ENCODE measurements around the gene ATP10A. TPM values are rescaled to one million over a fixed set of nuclear protein-coding genes. Genes with fewer than 3 reads are reported as not detected.

ATP10A gene
- total and polyA plus RNA-seq, 2 of the 8 experiments (the other 6 are each of a cell fraction or from before 2014, with no cell fraction given) = 2.0 to 2.8 TPM

GRCh38 chr15:25641762-25642161 lies 221.4 kb downstream of the ATP10A start:
- Histone ChIP-seq H3K27ac (ENCODE audit: low read depth, low read length) (no peak overlapping the region), H3K9ac (replicated peaks in 1 of 4; ENCODE audit: extremely low read depth in 1 of 4, low read depth in 3 of 4, low read length in 3 of 4) (no peak overlapping the region), H3K23ac (ENCODE audit: insufficient read length) (no peak overlapping the region), H2AFZ (ENCODE audit: low read length) (no peak overlapping the region), H4K8ac (ENCODE audit: extremely low read depth, insufficient read depth, low read length) (no peak overlapping the region), H3K9me3 (ENCODE audit: insufficient read depth in 2 of 2, low read depth in 1 of 2, low read length in 1 of 2) (no peaks in the 10 kb centered on the region), H4K91ac (replicated peaks; ENCODE audit: insufficient read length, low read length) (no peak overlapping the region), H3K79me2 (ENCODE audit: control insufficient read depth in 1 of 2, insufficient read depth in 2 of 2, low read length in 2 of 2) (no peaks in the 10 kb centered on the region), H2BK120ac (replicated peaks; ENCODE audit: low read depth, low read length) (no peak overlapping the region), H3K4ac (replicated peaks; ENCODE audit: insufficient read length, low read depth, low read length) (no peak overlapping the region), H3K23me2 (ENCODE audit: low read depth, low read length) (0 out of 2 replicates have a peak, but pooled peaks cover 2% of the 10 kb centered on the region), H3K4me3 (ENCODE audit: extremely low read depth in 1 of 4, insufficient read depth in 2 of 4, low read depth in 3 of 4, low read length in 4 of 4) (no peak overlapping the region), H2BK5ac (ENCODE audit: low read depth, low read length) (no peak overlapping the region), H3K14ac (ENCODE audit: insufficient read length) (no peak overlapping the region), H3K18ac (ENCODE audit: extremely low read depth, low read length) (no peak overlapping the region), H2BK20ac (ENCODE audit: low read length) (no peak overlapping the region), H3K36me3 (ENCODE audit: control insufficient read depth in 2 of 4, insufficient read depth in 4 of 4, low read length in 3 of 4) (no peaks in the 10 kb centered on the region), H3K4me2 (ENCODE audit: insufficient read depth in 1 of 2, low read depth in 2 of 2, low read length in 2 of 2) (no peak overlapping the region), H3K79me1 (ENCODE audit: low read depth, low read length) (no peaks in the 10 kb centered on the region), H3K56ac (replicated peaks; ENCODE audit: insufficient read length, low read depth, low read length) (no peak overlapping the region), H3K27me3 (replicated peaks in 1 of 4; ENCODE audit: control insufficient read depth in 3 of 4, extremely low read depth in 1 of 4, insufficient read depth in 3 of 4, low read length in 3 of 4) (peaks cover 35 to 71% (median 65%) of the 10 kb centered on the region in 4 experiments), H2BK12ac (ENCODE audit: low read depth, low read length) (no peak overlapping the region), H2AK5ac (ENCODE audit: low read depth, low read length) (no peak overlapping the region), H4K20me1 (replicated peaks in 1 of 2; ENCODE audit: control insufficient read depth in 1 of 2, insufficient read depth in 2 of 2, low read length in 2 of 2) (peaks cover 0 to 2% of the 10 kb centered on the region in 2 experiments), H3K4me1 (replicated peaks in 1 of 4; ENCODE audit: control insufficient read depth in 3 of 4, insufficient read depth in 4 of 4, low read length in 3 of 4) (peaks cover 0 to 18% (median 8%) of the 10 kb centered on the region in 4 experiments), H2BK15ac (ENCODE audit: low read length) (no peak overlapping the region), H4K5ac (ENCODE audit: insufficient read length, low read depth, low read length) (no peak overlapping the region)
- 85% methylated on average over 6 of the region's 6 CpGs; no CpG with 5 or more reads in 1 of the 2 experiments for WGBS, 2 experiments (ENCODE audit: extremely low coverage in 1 of 2, insufficient coverage in 1 of 2, insufficient read length in 1 of 2, insufficient replicate concordance in 2 of 2, low coverage in 1 of 2, low lambda C conversion rate in 2 of 2, missing lambda C conversion rate in 1 of 2)
- CTCF ChIA-PET (ENCODE audit: partially characterized antibody) = interaction anchor here (1.4 to 2.2 kb wide), 5 partner anchors 9 to 133 kb away, joined by 3 to 8 read pairs (median 5); no protein-coding TSS in a partner anchor
- no peak for TF ChIP-seq KDM1A (IDR thresholded peaks at IDR 0.05; ENCODE audit: borderline replicate concordance, low read length)
- no peak for TF ChIP-seq TBP (IDR thresholded peaks at IDR 0.05; ENCODE audit: low read depth, low read length)
- TF ChIP-seq ATF2 (IDR thresholded peaks at IDR 0.05; ENCODE audit: low read length) = no peak
- TF ChIP-seq CBX8 (IDR thresholded peaks at IDR 0.05; ENCODE audit: borderline replicate concordance, low read depth, low read length) = no peak
- no peak for TF ChIP-seq E2F6 (IDR thresholded peaks at IDR 0.05)
- no peak for TF ChIP-seq BCL11A (IDR thresholded peaks at IDR 0.05; ENCODE audit: low read depth in 2 of 2, low read length in 2 of 2)
- DNase-seq (ENCODE audit: low read depth in 1 of 2, low spot score in 2 of 2) = no peak
- no peak for FAIRE-seq
- POLR2A ChIA-PET (ENCODE audit: partially characterized antibody) = no interaction called here

Data from H1 (cell line).